GM20000 (cell line): ENCODE data around the gene NT5DC1.

ENCODE experiments used
- DNase-seq: peaks from one replicate; pipeline ENCODE4 v3.0.0; 2012; ENCODE audit warnings: low spot score
- CTCF ChIP-seq: IDR thresholded peaks from 2 replicates; pipeline ENCODE4 v1.5.1; 2012; ENCODE audit warnings: mild to moderate bottlenecking, control low read depth; ENCODE audit errors: extremely low read depth, missing control alignments

NT5DC1 gene

GRCh38 chr6:116064666-116065065 lies 36.0 kb upstream of the NT5DC1 start:
- no peak for TF ChIP-seq CTCF
- DNase-seq, result no peak

- TF ChIP-seq CTCF, result no peak
- no peak for DNase-seq
Observed at GRCh38 chr6:116066789-116067188, 33.9 kb upstream of the NT5DC1 start.

- TF ChIP-seq CTCF, result no peak
- no peak for DNase-seq
Observed at GRCh38 chr6:116070101-116070500, 30.6 kb upstream of the NT5DC1 start.

GRCh38 chr6:116070616-116071389 lies 29.9 kb upstream of the NT5DC1 start:
- TF ChIP-seq CTCF, result no peak
- no peak for DNase-seq

GRCh38 chr6:116072368-116072767 lies 28.3 kb upstream of the NT5DC1 start:
- TF ChIP-seq CTCF, result no peak
- no peak for DNase-seq

- no peak for TF ChIP-seq CTCF
- DNase-seq, result no peak
Observed at GRCh38 chr6:116073765-116074440, 26.8 kb upstream of the NT5DC1 start.

- TF ChIP-seq CTCF, result no peak
- DNase-seq, result no peak
Observed at GRCh38 chr6:116074732-116075390, 25.8 kb upstream of the NT5DC1 start.
